Spinal cord (tissue), 10 donors: ENCODE data around the gene CD59. TPM values are rescaled to one million over a fixed set of nuclear protein-coding genes. Genes with fewer than 3 reads are reported as not detected.
"Not testable (repeated sequence)": the region's sequence is repeated elsewhere in the genome, so short reads cannot be mapped to it uniquely, and the experiment has no call there.

Source experiments
- DNase-seq, 6 donors: peaks; one replicate each; pipeline versions ENCODE4 v3.0.0 to v3.0.0-alpha.2; 2013 to 2015; ENCODE audit warnings: low spot score in 6 of 6, low read depth in 4 of 6
- H3K27ac ChIP-seq: one replicate; pipeline ENCODE4 v1.5.1; 2013; ENCODE audit warnings: low read depth, low read length, control low read depth
- H3K27me3 ChIP-seq: one replicate; pipeline ENCODE4 v1.6.1; 2013; ENCODE audit warnings: low read length; ENCODE audit not compliant: control insufficient read depth, insufficient read depth
- H3K36me3 ChIP-seq: one replicate; pipeline ENCODE4 v1.6.1; 2013; ENCODE audit warnings: low read length; ENCODE audit not compliant: control insufficient read depth, insufficient read depth
- H3K4me1 ChIP-seq: one replicate; pipeline ENCODE4 v1.6.1; 2013; ENCODE audit warnings: low read length; ENCODE audit not compliant: control insufficient read depth, insufficient read depth
- H3K4me3 ChIP-seq: one replicate; pipeline ENCODE4 v1.5.1; 2013; ENCODE audit warnings: low read depth, low read length, control low read depth
- H3K9me3 ChIP-seq: one replicate; pipeline ENCODE4 v1.6.1; 2013; ENCODE audit warnings: low read length; ENCODE audit not compliant: control insufficient read depth, insufficient read depth
- WGBS: methylation state at CpG from one replicate; pipeline ENCODE4 v1.1.5; 2013; ENCODE audit warnings: missing lambda C conversion rate; ENCODE audit not compliant: insufficient coverage; 5-methylcytosine and 5-hydroxymethylcytosine counted together
- polyA plus RNA-seq, 2 donors: library from polyadenylated mRNA; unstranded; fragments of 120-200 nt; gene quantifications; one replicate each; pipeline ENCODE4 v1.2.1, GENCODE V29; 2013; ENCODE audit not compliant: insufficient read length in 2 of 2
- total RNA-seq, 2 donors: library from RNA; depleted of rRNA in 1 of 2; stranded (reverse); fragments of 120-200 nt in 1 of 2; fragments of >200 nt in 1 of 2; gene quantifications; one replicate each; pipeline versions ENCODE4 v1.2.3 to v1.2.4, GENCODE V29; 2013 to 2014
- donor health status: healthy.

CD59 gene
- total and polyA plus RNA-seq, 4 donors: 123 to 326 (median 159) TPM

DNA sequence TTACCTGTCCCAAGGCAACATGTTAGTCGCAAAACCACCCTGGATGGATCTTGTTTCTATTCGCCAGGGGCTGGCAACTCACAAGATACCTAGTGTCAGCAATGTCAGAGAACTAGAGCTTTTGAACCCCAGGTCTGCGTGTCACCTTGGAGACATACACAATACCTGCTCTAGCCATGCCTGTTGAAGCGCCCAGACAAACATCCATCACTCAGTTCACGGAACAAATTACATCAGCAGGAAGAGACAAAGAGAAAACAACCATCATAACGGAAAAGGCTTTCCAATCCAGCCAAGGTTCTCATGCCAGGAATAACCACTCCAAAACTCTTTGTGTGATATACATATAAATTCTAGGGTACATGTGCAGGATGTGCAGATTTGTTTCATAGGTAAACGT is 2.2 kb downstream of the CD59 start:
- WGBS: 60% methylated on average over 1 of the region's 7 CpGs

GRCh38 chr11:33731723-33732531 is 4.3 kb downstream of the CD59 start:
- DNase-seq: no peak
- Histone ChIP-seq H3K4me3 (no peak overlapping the region), H3K4me1 (peaks cover 27% of the 10 kb centered on the region), H3K9me3 (no peaks in the 10 kb centered on the region), H3K27me3 (no peaks in the 10 kb centered on the region), H3K27ac (no peak overlapping the region), H3K36me3 (no peaks in the 10 kb centered on the region)
- WGBS: no CpG with 5 or more reads among the region's 9 CpGs

More for the DNA sequence above, 2.2 kb downstream of the CD59 start:
- Histone ChIP-seq H3K4me3 (no peak overlapping the region), H3K27me3 (no peaks in the 10 kb centered on the region), H3K9me3 (no peaks in the 10 kb centered on the region), H3K4me1 (peaks cover 29% of the 10 kb centered on the region), H3K36me3 (no peaks in the 10 kb centered on the region), H3K27ac (no peak overlapping the region)
- no peak for DNase-seq

DNA sequence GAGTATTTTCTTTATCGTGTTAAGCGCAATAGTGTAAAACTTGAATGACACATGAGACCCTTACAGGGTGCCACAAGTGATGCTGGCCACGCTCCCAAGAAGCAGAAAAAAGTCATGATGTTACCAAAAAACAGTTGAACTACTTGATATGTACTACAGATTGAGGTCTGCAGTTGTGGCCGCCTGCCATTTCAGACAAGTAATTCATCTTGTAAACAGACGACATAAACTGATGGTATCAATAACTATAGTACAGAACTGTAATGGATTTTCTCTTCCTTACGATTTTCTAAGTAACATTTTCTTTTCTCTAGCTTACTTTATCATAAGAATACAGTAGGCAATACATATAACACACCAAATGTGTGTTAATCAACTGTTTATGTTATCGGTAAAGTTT is 5.5 kb downstream of the CD59 start:
- Histone ChIP-seq H3K27me3 (no peaks in the 10 kb centered on the region), H3K4me3 (no peak overlapping the region), H3K4me1 (peaks cover 15% of the 10 kb centered on the region), H3K36me3 (no peaks in the 10 kb centered on the region), H3K9me3 (no peaks in the 10 kb centered on the region), H3K27ac (no peak overlapping the region)
- 62% methylated on average over 3 of the region's 7 CpGs for WGBS
- no peak for DNase-seq

GRCh38 chr11:33729072-33729664 is 7.1 kb downstream of the CD59 start:
- not testable (repeated sequence) for H3K4me3 ChIP-seq, H3K27ac ChIP-seq, H3K4me1 ChIP-seq, H3K27me3 ChIP-seq, H3K36me3 ChIP-seq, H3K9me3 ChIP-seq, DNase-seq
- WGBS: no CpG with 5 or more reads among the region's 5 CpGs

GRCh38 chr11:33727539-33727938 is 8.7 kb downstream of the CD59 start:
- H3K36me3 ChIP-seq, DNase-seq, H3K27ac ChIP-seq, H3K4me3 ChIP-seq, H3K9me3 ChIP-seq, H3K27me3 ChIP-seq, H3K4me1 ChIP-seq: not testable (repeated sequence)
- no CpG with 5 or more reads among the region's 1 CpG for WGBS

DNA sequence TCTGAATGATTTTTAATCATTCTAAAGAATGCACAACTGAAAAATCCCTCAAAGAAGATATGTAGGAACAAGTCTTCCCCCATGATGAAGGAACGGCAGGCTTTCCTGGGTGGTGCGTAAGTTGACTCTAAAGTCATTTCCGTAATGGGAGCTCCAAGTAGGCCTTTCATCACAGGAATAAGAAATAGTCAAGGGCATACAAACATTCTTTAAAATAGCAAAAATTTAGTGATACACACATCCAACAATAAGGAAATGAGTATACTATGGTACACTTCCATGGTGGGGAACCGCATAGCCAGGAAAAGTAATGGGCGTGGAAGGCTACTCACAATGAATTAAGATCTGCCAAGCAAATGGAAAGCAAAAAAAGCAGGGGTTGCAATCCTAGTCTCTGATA is 10.7 kb downstream of the CD59 start:
- no peaks in the 10 kb centered on the region for H3K27me3 ChIP-seq
- H3K36me3 ChIP-seq: peaks cover 6% of the 10 kb centered on the region
- no peaks in the 10 kb centered on the region for H3K9me3 ChIP-seq
- H3K4me3 ChIP-seq: no peak overlapping the region
- peaks cover 19% of the 10 kb centered on the region for H3K4me1 ChIP-seq
- WGBS: 80% methylated on average over 1 of the region's 5 CpGs
- no peak for DNase-seq
- no peak overlapping the region for H3K27ac ChIP-seq

DNA sequence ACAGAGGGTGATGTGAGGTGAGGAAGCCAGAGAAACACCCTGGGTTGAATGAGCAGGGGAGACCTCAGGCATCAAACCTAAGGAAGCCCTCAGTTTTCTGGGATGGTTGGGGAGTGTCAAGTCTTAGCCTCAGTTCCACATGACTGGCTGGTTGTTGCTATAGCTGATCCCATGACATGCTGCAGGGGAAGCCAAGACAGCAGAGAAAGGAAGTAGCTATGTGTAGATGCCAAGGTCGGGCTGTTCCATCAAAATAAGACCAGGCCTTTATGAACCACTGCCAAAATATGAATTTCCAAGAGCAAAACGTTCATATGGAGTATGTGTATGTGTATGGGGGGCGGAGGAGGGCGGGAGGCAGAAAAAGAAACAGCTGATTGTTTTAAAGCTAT is 11.6 kb downstream of the CD59 start:
- H3K27ac ChIP-seq: peak overlapping the region; percentile 84
- peaks cover 11% of the 10 kb centered on the region for H3K36me3 ChIP-seq
- no peaks in the 10 kb centered on the region for H3K9me3 ChIP-seq
- no peak overlapping the region for H3K4me3 ChIP-seq
- DNase-seq: peak in 1 of 6 donors; percentile 38
- no peaks in the 10 kb centered on the region for H3K27me3 ChIP-seq
- peaks cover 19% of the 10 kb centered on the region for H3K4me1 ChIP-seq
- no CpG with 5 or more reads among the region's 4 CpGs for WGBS

DNA sequence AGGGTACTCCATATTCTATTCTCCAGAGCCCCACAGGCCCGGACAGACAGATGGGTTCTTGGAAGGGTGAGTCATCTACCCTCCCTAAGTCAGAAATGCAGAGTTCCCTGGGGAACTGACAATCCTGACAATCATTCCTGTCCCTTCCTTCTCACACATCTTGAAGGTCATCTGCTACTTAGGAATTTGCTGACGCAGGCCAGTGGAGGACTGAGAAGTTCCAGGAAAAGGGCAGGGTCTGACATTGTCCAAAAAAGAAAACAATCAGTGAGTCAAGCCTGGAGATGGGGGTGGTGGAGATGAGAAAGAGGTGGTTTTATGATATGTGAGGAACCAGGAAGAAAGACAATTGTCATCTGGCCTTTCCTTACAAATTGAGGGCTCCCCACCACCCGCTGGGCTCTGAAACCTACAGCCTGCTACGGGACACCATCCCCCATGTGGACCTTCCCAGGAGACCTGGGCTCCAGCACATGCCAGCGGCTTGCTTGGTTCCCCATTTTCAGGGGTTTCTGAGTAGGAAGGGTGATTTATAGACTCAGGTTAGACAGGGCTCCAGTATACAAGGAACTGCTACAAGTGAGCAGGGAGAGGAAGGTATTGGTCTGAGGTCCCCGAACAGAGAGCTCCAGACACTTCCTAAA is 12.9 kb downstream of the CD59 start:
- Histone ChIP-seq H3K36me3 (peaks cover 17% of the 10 kb centered on the region), H3K27ac (peak overlapping the region; percentile 84), H3K9me3 (no peaks in the 10 kb centered on the region), H3K4me3 (no peak overlapping the region), H3K27me3 (no peaks in the 10 kb centered on the region), H3K4me1 (peaks cover 19% of the 10 kb centered on the region)
- DNase-seq: no peak
- whole genome bisulfite sequencing: 86% methylated on average over 5 of the region's 6 CpGs

DNA sequence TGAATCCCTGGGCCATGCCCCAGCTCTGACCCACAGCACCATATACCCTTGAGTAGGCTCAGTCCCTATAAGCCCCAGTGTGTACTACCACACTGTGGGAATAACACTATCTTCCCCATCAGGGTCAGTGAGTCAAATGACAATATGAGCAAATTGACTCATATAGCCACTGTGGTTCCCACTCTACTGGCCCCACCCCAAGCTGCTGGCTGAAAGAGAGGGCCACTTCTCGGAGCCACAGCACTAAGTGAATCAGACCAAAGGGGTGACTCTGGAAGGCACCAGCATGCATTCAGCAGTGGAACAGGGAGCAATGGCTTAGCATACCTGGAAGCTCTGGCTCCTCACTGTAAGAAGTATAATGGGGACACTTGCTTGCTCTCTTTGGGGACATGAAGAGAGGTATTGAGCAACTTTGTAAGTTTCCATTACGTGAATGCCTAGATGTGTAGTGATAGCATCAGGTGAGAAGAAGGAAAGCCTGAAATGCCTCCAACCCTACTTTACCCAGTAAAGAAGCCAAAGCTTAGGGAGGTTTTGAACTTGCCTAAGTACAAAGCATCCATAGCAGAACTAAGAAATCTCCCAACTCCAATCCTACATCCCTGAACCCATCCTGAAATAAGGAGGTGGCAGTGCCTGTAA is 13.5 kb downstream of the CD59 start:
- WGBS: 100% methylated on average over 1 of the region's 2 CpGs
- Histone ChIP-seq H3K27ac (peak overlapping the region; percentile 6), H3K27me3 (no peaks in the 10 kb centered on the region), H3K4me1 (peaks cover 19% of the 10 kb centered on the region), H3K36me3 (peaks cover 17% of the 10 kb centered on the region), H3K4me3 (no peak overlapping the region), H3K9me3 (no peaks in the 10 kb centered on the region)
- no peak for DNase-seq
